SK-N-SH (cell line): ENCODE results near the gene SKOR2. TPM values are rescaled to one million over a fixed set of nuclear protein-coding genes. Genes with fewer than 3 reads are reported as not detected.

Experiments
- CTCF ChIA-PET: fragments of 300-600, 350-600 bp; formaldehyde crosslinking; extraction: SDS; loops from one replicate; lab custom pipeline; 2021; lab: Yijun Ruan, JAX
- POLR2A ChIA-PET: fragments of 350-600 bp; sonication (Branson Sonifier 250); formaldehyde crosslinking; extraction: SDS; loops from one replicate; lab custom pipeline; 2020; ENCODE audit warnings: antibody characterized with exemption, inconsistent platforms; lab: Yijun Ruan, JAX
- DNase-seq: peaks from one replicate; pipeline ENCODE4 v3.0.0; 2012
- H2AFZ ChIP-seq: fragments of 200-600 bp; sonication (generic); 2 replicates; pipeline ENCODE4 v1.8.1; 2016; ENCODE audit warnings: antibody characterized with exemption, mild to moderate bottlenecking, low read depth
- H3F3A ChIP-seq: fragments of 200-600 bp; sonication (generic); replicated peaks from 2 replicates; pipeline ENCODE3; 2016; ENCODE audit warnings: antibody characterized with exemption, mild to moderate bottlenecking; ENCODE audit not compliant: insufficient read depth
- H3K27ac ChIP-seq, 2 experiments: fragments of 200-500 bp in 1 of 2; fragments of 200-600 bp in 1 of 2; sonication (Bioruptor generic) in 1 of 2; sonication (generic), shearing (Covaris generic) in 1 of 2; 2 replicates each; pipeline versions ENCODE4 v1.5.1 to v1.6.1; 2014 to 2016; ENCODE audit warnings: low read depth in 2 of 2, inconsistent platforms in 1 of 2, low read length in 1 of 2, mild to moderate bottlenecking in 1 of 2, mixed read lengths in 1 of 2
- H3K27me3 ChIP-seq: fragments of 200-600 bp; sonication (generic), shearing (Covaris generic); 2 replicates; pipeline ENCODE4 v1.6.1; 2016; ENCODE audit warnings: mixed run types; ENCODE audit not compliant: insufficient read depth
- H3K36me3 ChIP-seq, 2 experiments: fragments of 200-500 bp in 1 of 2; fragments of 200-600 bp in 1 of 2; sonication (Bioruptor generic) in 1 of 2; sonication (generic) in 1 of 2; replicated peaks in 1 of 2; 2 replicates each; pipeline versions ENCODE3 to v1.5.1; 2014 to 2016; ENCODE audit warnings: low read length in 1 of 2, mild to moderate bottlenecking in 1 of 2; ENCODE audit not compliant: insufficient read depth in 2 of 2, control insufficient read depth in 1 of 2
- H3K4me1 ChIP-seq, 2 experiments: fragments of 200-500 bp in 1 of 2; fragments of 200-600 bp in 1 of 2; sonication (Bioruptor generic) in 1 of 2; sonication (generic), shearing (Covaris generic) in 1 of 2; 2 replicates each; pipeline versions ENCODE4 v1.5.1 to v1.6.1; 2014 to 2016; ENCODE audit warnings: low read depth in 1 of 2, low read length in 1 of 2, mixed run types in 1 of 2; ENCODE audit not compliant: insufficient read depth in 2 of 2, control insufficient read depth in 1 of 2
- H3K4me2 ChIP-seq: fragments of 200-600 bp; sonication (generic), shearing (Covaris generic); 2 replicates; pipeline ENCODE4 v1.6.1; 2017; ENCODE audit warnings: mixed run types
- H3K4me3 ChIP-seq, 2 experiments: fragments of 200-500 bp in 1 of 2; fragments of 200-600 bp in 1 of 2; sonication (Bioruptor generic) in 1 of 2; sonication (generic), shearing (Covaris generic) in 1 of 2; 2 replicates each; pipeline versions ENCODE4 v1.5.1 to v1.8.1; 2014 to 2016; ENCODE audit warnings: low read depth in 2 of 2, inconsistent platforms in 1 of 2, low read length in 1 of 2, mild to moderate bottlenecking in 1 of 2, mixed read lengths in 1 of 2, moderate library complexity in 1 of 2
- H3K79me2 ChIP-seq: fragments of 200-600 bp; sonication (generic); 2 replicates; pipeline ENCODE4 v1.8.1; 2017; ENCODE audit warnings: mild to moderate bottlenecking; ENCODE audit not compliant: insufficient read depth
- H3K9ac ChIP-seq: fragments of 200-600 bp; sonication (generic); 2 replicates; pipeline ENCODE4 v1.6.1; 2017; ENCODE audit warnings: mixed run types
- H3K9me2 ChIP-seq: fragments of 200-600 bp; sonication (generic); 2 replicates; pipeline ENCODE4 v1.6.1; 2017; ENCODE audit warnings: mixed run types
- H3K9me3 ChIP-seq: fragments of 200-600 bp; sonication (generic); 2 replicates; pipeline ENCODE4 v1.6.1; 2017; ENCODE audit warnings: mixed run types, mild to moderate bottlenecking, moderate library complexity
- H4K20me1 ChIP-seq: fragments of 200-600 bp; sonication (generic); 2 replicates; pipeline ENCODE4 v1.6.1; 2017; ENCODE audit warnings: mild to moderate bottlenecking, mixed run types; ENCODE audit not compliant: insufficient read depth
- CHD2 ChIP-seq: fragments of 150-350 bp; IDR thresholded peaks from 2 replicates; pipeline ENCODE4 v1.6.1; 2018; ENCODE audit warnings: low read length; ENCODE audit not compliant: partially characterized antibody
- FOSL2 ChIP-seq: IDR thresholded peaks from 2 replicates; pipeline ENCODE4 v1.4.0; 2012; ENCODE audit warnings: low read depth, mild to moderate bottlenecking, moderate library complexity, borderline replicate concordance
- FOXM1 ChIP-seq: IDR thresholded peaks from 2 replicates; pipeline ENCODE4 v1.4.0; 2012; ENCODE audit warnings: low read depth, mild to moderate bottlenecking
- GABPA ChIP-seq: IDR thresholded peaks from 2 replicates; pipeline ENCODE4 v1.4.0; 2012; ENCODE audit warnings: low read depth, mild to moderate bottlenecking
- GATA2 ChIP-seq: sonication (generic); formaldehyde crosslinking; IDR thresholded peaks from 2 replicates; pipeline ENCODE4 v1.5.0; 2020; ENCODE audit warnings: mild to moderate bottlenecking, missing genetic modification reagents
- IRF3 ChIP-seq: fragments of 150-350 bp; IDR thresholded peaks from 2 replicates; pipeline ENCODE4 v1.6.1; 2016; ENCODE audit warnings: mild to moderate bottlenecking, low read depth, low read length
- JUND ChIP-seq: IDR thresholded peaks from 2 replicates; pipeline ENCODE4 v1.4.0; 2012
- MAX ChIP-seq: IDR thresholded peaks from 2 replicates; pipeline ENCODE4 v1.4.0; 2012; ENCODE audit warnings: low read depth
- MXI1 ChIP-seq: IDR thresholded peaks from 2 replicates; pipeline ENCODE4 v1.6.1; 2012; ENCODE audit warnings: mild to moderate bottlenecking, low read depth, low read length, improper control_type of control experiment
- NRF1 ChIP-seq: IDR thresholded peaks from 2 replicates; pipeline ENCODE4 v1.6.1; 2012; ENCODE audit warnings: low read depth, mild to moderate bottlenecking, low read length
- REST ChIP-seq: IDR thresholded peaks from 2 replicates; pipeline ENCODE4 v1.6.1; 2012; ENCODE audit warnings: mild to moderate bottlenecking, low read depth, low read length, moderate library complexity
- TEAD4 ChIP-seq: IDR thresholded peaks from 2 replicates; pipeline ENCODE4 v1.4.0; 2012; ENCODE audit warnings: mild to moderate bottlenecking, borderline replicate concordance; ENCODE audit not compliant: insufficient read depth
- USF1 ChIP-seq: IDR thresholded peaks from 2 replicates; pipeline ENCODE4 v1.4.0; 2012; ENCODE audit warnings: low read depth, borderline replicate concordance
- USF2 ChIP-seq: fragments of 150-350 bp; IDR thresholded peaks from 2 replicates; pipeline ENCODE4 v1.6.1; 2017; ENCODE audit warnings: antibody characterized with exemption, low read length, low read depth, borderline replicate concordance
- WGBS: methylation state at CpG from one replicate; pipeline ENCODE4 v1.1.6; 2017; ENCODE audit warnings: low lambda C conversion rate; 5-methylcytosine and 5-hydroxymethylcytosine counted together
- polyA plus RNA-seq, 3 experiments: library from polyadenylated mRNA; depleted of rRNA; stranded (reverse); fragments of >200 nt; gene quantifications; 2 replicates each; pipeline ENCODE4 v1.2.3, GENCODE V29; 2012

The SKOR2 gene
- polyA plus RNA-seq, 1 of the 3 experiments (the other 2 are of a cell fraction) = not detected

- no peak for TF ChIP-seq TEAD4
- no peak for TF ChIP-seq IRF3
- no peak for TF ChIP-seq USF2
- TF ChIP-seq GATA2 (CRISPR knock-in tag) = no peak
Observed at GRCh38 chr18:47166294-47166693, 85.2 kb downstream of the SKOR2 start (continued).

GRCh38 chr18:47163241-47163640, 88.2 kb downstream of the SKOR2 start:
- peak overlapping the region; percentile 14; the same call in 1 of the 2 replicates for H3K4me2 ChIP-seq
- POLR2A ChIA-PET = no interaction called here
- no peak overlapping the region for H3K9ac ChIP-seq

More at GRCh38 chr18:47163241-47163640, 88.2 kb downstream of the SKOR2 start:
- Histone ChIP-seq H4K20me1 (peaks cover 30% of the 10 kb centered on the region), H3K9me2 (no peaks in the 10 kb centered on the region), H3K27me3 (no peaks in the 10 kb centered on the region), H3F3A (no peaks in the 10 kb centered on the region), H3K27ac (peak overlapping the region in 1 of 2 experiments; percentile 5; a peak in 1 of 4 replicates), H2AFZ (no peak overlapping the region), H3K9me3 (no peaks in the 10 kb centered on the region), H3K36me3 (peaks cover 4 to 6% of the 10 kb centered on the region in 2 experiments), H3K79me2 (peaks cover 99% of the 10 kb centered on the region), H3K4me3 (no peak overlapping the region; a peak in 2 of 4 replicates), H3K4me1 (peaks cover 0 to 2% of the 10 kb centered on the region in 2 experiments; a peak in 2 of 4 replicates)
- no peak for DNase-seq
- CTCF ChIA-PET = no interaction called here
- 62% methylated on average over 5 of the region's 5 CpGs for WGBS
- no peak for TF ChIP-seq GABPA
- no peak for TF ChIP-seq NRF1
- no peak for TF ChIP-seq FOXM1
- TF ChIP-seq GATA2 (CRISPR knock-in tag) = no peak
- TF ChIP-seq CHD2 = no peak
- no peak for TF ChIP-seq TEAD4
- TF ChIP-seq USF2 = no peak
- no peak for TF ChIP-seq USF1
- TF ChIP-seq FOSL2 = no peak
- no peak for TF ChIP-seq REST
- no peak for TF ChIP-seq MAX
- no peak for TF ChIP-seq JUND
- TF ChIP-seq MXI1 = no peak
